H1 (cell line): ENCODE results near the gene LMX1B. TPM values are rescaled to one million over a fixed set of nuclear protein-coding genes. Genes with fewer than 3 reads are reported as not detected.

ENCODE experiments used
- CTCF ChIA-PET: fragments of 300-600 bp; sonication (Branson Sonifier 250); formaldehyde crosslinking; loops from one replicate; lab custom pipeline; 2021; ENCODE audit not compliant: partially characterized antibody; lab: Charles Lee
- POLR2A ChIA-PET: fragments of 300-600 bp; sonication (Branson Sonifier 250); formaldehyde crosslinking; loops from one replicate; lab custom pipeline; 2021; ENCODE audit warnings: inconsistent platforms; ENCODE audit not compliant: partially characterized antibody; lab: Charles Lee
- DNase-seq, 2 experiments: peaks; one replicate each; pipeline versions ENCODE4 v3.0.0 to v3.0.0-alpha.2; 2010 to 2022; ENCODE audit warnings: low spot score in 2 of 2, low read depth in 1 of 2, mixed read lengths in 1 of 2
- FAIRE-seq: peaks from 2 replicates; lab custom pipeline; 2011; peaks lifted over from hg19 to GRCh38; lab: Jason Lieb, UNC
- H2AFZ ChIP-seq: 2 replicates; pipeline ENCODE4 v1.8.1; 2012; ENCODE audit warnings: low read length, inconsistent platforms
- H2AK5ac ChIP-seq: 2 replicates; pipeline ENCODE4 v1.6.1; 2013; ENCODE audit warnings: low read depth, low read length
- H2BK120ac ChIP-seq: replicated peaks from 2 replicates; pipeline ENCODE3; 2013; ENCODE audit warnings: low read depth, low read length, inconsistent platforms
- H2BK12ac ChIP-seq: 2 replicates; pipeline ENCODE4 v1.6.1; 2013; ENCODE audit warnings: low read depth, low read length
- H2BK15ac ChIP-seq: 2 replicates; pipeline ENCODE4 v1.6.1; 2013; ENCODE audit warnings: low read length
- H2BK20ac ChIP-seq: 2 replicates; pipeline ENCODE4 v1.6.1; 2013; ENCODE audit warnings: low read length
- H2BK5ac ChIP-seq: 2 replicates; pipeline ENCODE4 v1.6.1; 2013; ENCODE audit warnings: low read depth, low read length
- H3K14ac ChIP-seq: 2 replicates; pipeline ENCODE4 v1.6.1; 2013; ENCODE audit warnings: inconsistent platforms; ENCODE audit not compliant: insufficient read length
- H3K18ac ChIP-seq: 2 replicates; pipeline ENCODE4 v1.6.1; 2013; ENCODE audit warnings: low read length; ENCODE audit errors: extremely low read depth
- H3K23ac ChIP-seq: 2 replicates; pipeline ENCODE4 v1.6.1; 2013; ENCODE audit warnings: inconsistent platforms; ENCODE audit not compliant: insufficient read length
- H3K23me2 ChIP-seq: 2 replicates; pipeline ENCODE4 v1.6.1; 2013; ENCODE audit warnings: low read depth, low read length
- H3K27ac ChIP-seq: 2 replicates; pipeline ENCODE4 v1.6.1; 2011; ENCODE audit warnings: low read depth, low read length, inconsistent platforms
- H3K27me3 ChIP-seq, 4 experiments: replicated peaks in 1 of 4; 1 replicate in 1 of 4; 2 replicates in 3 of 4; pipeline versions ENCODE4 v1.6.1 to v1.8.1; 2011 to 2013; ENCODE audit warnings: low read length in 3 of 4, mild to moderate bottlenecking in 3 of 4, inconsistent platforms in 2 of 4, mixed read lengths in 2 of 4, moderate library complexity in 1 of 4; ENCODE audit not compliant: control insufficient read depth in 3 of 4, insufficient read depth in 3 of 4; ENCODE audit errors: extremely low read depth in 1 of 4
- H3K36me3 ChIP-seq, 4 experiments: 2 replicates each; pipeline versions ENCODE4 v1.6.1 to v1.8.1; 2011 to 2013; ENCODE audit warnings: mild to moderate bottlenecking in 4 of 4, low read length in 3 of 4, moderate library complexity in 2 of 4, control low read depth in 1 of 4, inconsistent platforms in 1 of 4; ENCODE audit not compliant: insufficient read depth in 4 of 4, control insufficient read depth in 2 of 4
- H3K4ac ChIP-seq: replicated peaks from 2 replicates; pipeline ENCODE3; 2013; ENCODE audit warnings: low read length, low read depth, mixed read lengths, inconsistent platforms; ENCODE audit not compliant: insufficient read length
- H3K4me1 ChIP-seq, 4 experiments: replicated peaks in 1 of 4; 1 replicate in 1 of 4; 2 replicates in 3 of 4; pipeline versions ENCODE4 v1.6.1 to v1.8.1; 2011 to 2013; ENCODE audit warnings: low read length in 3 of 4, inconsistent platforms in 2 of 4, mixed read lengths in 1 of 4; ENCODE audit not compliant: insufficient read depth in 4 of 4, control insufficient read depth in 3 of 4
- H3K4me2 ChIP-seq, 2 experiments: 2 replicates each; pipeline versions ENCODE4 v1.6.1 to v1.8.1; 2011 to 2013; ENCODE audit warnings: low read depth in 2 of 2, low read length in 2 of 2, control low read depth in 1 of 2, inconsistent platforms in 1 of 2, mild to moderate bottlenecking in 1 of 2; ENCODE audit not compliant: insufficient read depth in 1 of 2
- H3K4me3 ChIP-seq, 4 experiments: fragments of 200-600, 300-600 bp in 1 of 4; sonication (generic), shearing (Covaris generic), sonication (Bioruptor Twin) in 1 of 4; 2 replicates each; pipeline versions ENCODE4 v1.5.1 to v1.8.1; 2011 to 2016; ENCODE audit warnings: low read length in 4 of 4, low read depth in 3 of 4, control low read depth in 2 of 4, inconsistent platforms in 2 of 4, mild to moderate bottlenecking in 2 of 4, mixed read lengths in 1 of 4, moderate library complexity in 1 of 4; ENCODE audit not compliant: insufficient read depth in 2 of 4; ENCODE audit errors: extremely low read depth in 1 of 4
- H3K56ac ChIP-seq: replicated peaks from 2 replicates; pipeline ENCODE3; 2013; ENCODE audit warnings: low read depth, mild to moderate bottlenecking, mixed read lengths, low read length, inconsistent platforms; ENCODE audit not compliant: insufficient read length
- H3K79me1 ChIP-seq: 2 replicates; pipeline ENCODE4 v1.6.1; 2013; ENCODE audit warnings: low read depth, low read length, control low read depth
- H3K79me2 ChIP-seq, 2 experiments: 2 replicates each; pipeline versions ENCODE4 v1.6.1 to v1.8.1; 2012 to 2013; ENCODE audit warnings: low read length in 2 of 2, mild to moderate bottlenecking in 2 of 2, inconsistent platforms in 1 of 2; ENCODE audit not compliant: insufficient read depth in 2 of 2, control insufficient read depth in 1 of 2
- H3K9ac ChIP-seq, 4 experiments: replicated peaks in 1 of 4; 1 replicate in 1 of 4; 2 replicates in 3 of 4; pipeline versions ENCODE4 v1.6.1 to v1.8.1; 2011 to 2013; ENCODE audit warnings: low read depth in 3 of 4, low read length in 3 of 4, control low read depth in 2 of 4, mild to moderate bottlenecking in 2 of 4, moderate library complexity in 2 of 4, inconsistent platforms in 1 of 4; ENCODE audit errors: extremely low read depth in 1 of 4
- H3K9me3 ChIP-seq, 2 experiments: 2 replicates each; pipeline versions ENCODE4 v1.6.1 to v1.8.1; 2012 to 2013; ENCODE audit warnings: mild to moderate bottlenecking in 2 of 2, moderate library complexity in 2 of 2, control low read depth in 1 of 2, inconsistent platforms in 1 of 2, low read depth in 1 of 2, low read length in 1 of 2, mixed read lengths in 1 of 2; ENCODE audit not compliant: insufficient read depth in 2 of 2
- H4K20me1 ChIP-seq, 2 experiments: replicated peaks in 1 of 2; 2 replicates each; pipeline versions ENCODE3 to v1.8.1; 2011 to 2013; ENCODE audit warnings: inconsistent platforms in 2 of 2, low read length in 2 of 2, mild to moderate bottlenecking in 1 of 2; ENCODE audit not compliant: insufficient read depth in 2 of 2, control insufficient read depth in 1 of 2
- H4K5ac ChIP-seq: 2 replicates; pipeline ENCODE4 v1.6.1; 2013; ENCODE audit warnings: low read length, low read depth, mixed read lengths, inconsistent platforms; ENCODE audit not compliant: insufficient read length
- H4K8ac ChIP-seq: 2 replicates; pipeline ENCODE4 v1.8.0; 2013; ENCODE audit warnings: mild to moderate bottlenecking, moderate library complexity, low read length, inconsistent platforms; ENCODE audit not compliant: insufficient read depth; ENCODE audit errors: extremely low read depth
- H4K91ac ChIP-seq: replicated peaks from 2 replicates; pipeline ENCODE3; 2013; ENCODE audit warnings: low read length, mixed read lengths, inconsistent platforms; ENCODE audit not compliant: insufficient read length
- JUN ChIP-seq: IDR thresholded peaks from 2 replicates; pipeline ENCODE4 v1.6.1; 2011; ENCODE audit warnings: low read depth, mild to moderate bottlenecking, improper control_type of control experiment, low read length
- KDM4A ChIP-seq: IDR thresholded peaks from one replicate; pipeline ENCODE4 v1.7.1; 2012; ENCODE audit warnings: low read depth, mild to moderate bottlenecking, moderate library complexity, low read length, inconsistent platforms; ENCODE audit not compliant: severe bottlenecking
- RNF2 ChIP-seq: fragments of 200-900, 300-1000 bp; sonication (generic); IDR thresholded peaks from 2 replicates; pipeline ENCODE4 v1.7.1; 2016; ENCODE audit warnings: borderline replicate concordance, low read depth, mild to moderate bottlenecking, antibody characterized with exemption, low read length; ENCODE audit not compliant: poor library complexity, severe bottlenecking; ENCODE audit errors: missing control alignments
- SAP30 ChIP-seq: fragments of 300-600 bp; sonication (generic); IDR thresholded peaks from 2 replicates; pipeline ENCODE4 v1.7.1; 2012; ENCODE audit warnings: low read length, moderate library complexity, mild to moderate bottlenecking, inconsistent platforms; ENCODE audit not compliant: insufficient read depth, insufficient replicate concordance
- SIN3A ChIP-seq, 2 experiments: IDR thresholded peaks in 1 of 2; conservative IDR thresholded peaks in 1 of 2; 2 replicates each; pipeline ENCODE4 v1.6.1; 2011 to 2012; ENCODE audit warnings: low read length in 2 of 2, improper control_type of control experiment in 1 of 2, low read depth in 1 of 2, mild to moderate bottlenecking in 1 of 2
- SUZ12 ChIP-seq: fragments of 200-600 bp; sonication (generic); IDR thresholded peaks from 2 replicates; pipeline ENCODE4 v1.6.1; 2012; ENCODE audit warnings: mild to moderate bottlenecking, inconsistent platforms, low read length, moderate library complexity, mixed read lengths
- TBP ChIP-seq: IDR thresholded peaks from 2 replicates; pipeline ENCODE4 v1.6.1; 2011; ENCODE audit warnings: low read depth, low read length, improper control_type of control experiment
- WGBS, 2 experiments: shearing (Covaris generic) in 1 of 2; methylation state at CpG; one replicate each; pipeline versions ENCODE4 v1.1.6 to v1.1.7; 2013 to 2015; ENCODE audit warnings: low lambda C conversion rate in 2 of 2, mixed read lengths in 2 of 2, inconsistent platforms in 1 of 2, low coverage in 1 of 2, missing lambda C conversion rate in 1 of 2; ENCODE audit not compliant: insufficient replicate concordance in 2 of 2, insufficient coverage in 1 of 2, insufficient read length in 1 of 2; ENCODE audit errors: extremely low coverage in 1 of 2, missing lambda C conversion rate in 1 of 2; 5-methylcytosine and 5-hydroxymethylcytosine counted together
- polyA plus RNA-seq, 7 experiments: library from polyadenylated mRNA; depleted of rRNA in 3 of 7; stranded (reverse) in 5 of 7; unstranded in 2 of 7; fragments of >200 nt in 5 of 7; fragments of 200-250 nt in 2 of 7; gene quantifications; 1 replicate in 5 of 7; 2 replicates in 1 of 7; 4 replicates in 1 of 7; pipeline versions ENCODE4 v1.2.1 to v1.2.3, GENCODE V29; 2011 to 2013; ENCODE audit warnings: missing spikeins in 2 of 7, mixed read lengths in 2 of 7
- total RNA-seq: library from RNA; stranded (reverse); fragmentation: NEBNext Ultra II Directional; extraction: Animal tissue kit (Norgen Biotek cat#: 25700); gene quantifications from 2 replicates; pipeline ENCODE4 v1.2.1, GENCODE V29; 2021

The LMX1B gene
- total and polyA plus RNA-seq, 2 of the 8 experiments (the other 6 are each of a cell fraction or from before 2014, with no cell fraction given): 0.09 to 0.37 TPM

DNA sequence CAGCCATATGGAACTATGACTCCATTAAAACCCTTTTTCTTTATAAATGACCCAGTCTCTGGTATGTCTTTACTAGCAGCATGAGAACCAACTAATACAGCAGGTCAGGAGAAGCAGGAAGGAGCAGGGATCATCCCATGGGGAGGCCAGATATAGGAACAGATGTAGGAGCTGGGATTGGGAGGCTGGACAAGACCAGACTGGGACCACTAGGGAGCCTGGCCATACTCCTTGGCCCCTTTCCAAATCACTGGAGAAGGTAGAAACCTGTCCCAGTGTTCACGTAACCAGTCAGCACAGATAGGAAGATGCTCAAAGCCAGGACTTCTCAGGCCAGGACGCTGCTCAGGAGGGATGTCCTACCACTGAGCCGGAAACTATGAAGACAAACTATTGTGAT lies 95.5 kb downstream of the LMX1B start:
- no peak for DNase-seq
- H3K4me3 ChIP-seq: no peak overlapping the region
- H2BK15ac ChIP-seq: no peak overlapping the region
- no peak overlapping the region for H2BK120ac ChIP-seq
- H3K4ac ChIP-seq: no peak overlapping the region
- H2AK5ac ChIP-seq: no peak overlapping the region
- no peak overlapping the region for H4K8ac ChIP-seq
- H4K5ac ChIP-seq: no peak overlapping the region
- H3K79me2 ChIP-seq: no peaks in the 10 kb centered on the region
- peaks cover 0 to 7% (median 5%) of the 10 kb centered on the region in 4 experiments; a peak in 4 of 7 replicates for H3K4me1 ChIP-seq
- H4K20me1 ChIP-seq: no peaks in the 10 kb centered on the region
- no peak overlapping the region for H3K4me2 ChIP-seq
- H3K79me1 ChIP-seq: no peaks in the 10 kb centered on the region
- H3K14ac ChIP-seq: no peak overlapping the region
- no peak for FAIRE-seq
- H3K9ac ChIP-seq: no peak overlapping the region
- no peak overlapping the region for H2BK5ac ChIP-seq
- WGBS, 2 experiments: 100% methylated on average over 3 of the region's 3 CpGs; no CpG with 5 or more reads in 1 of the 2 experiments
- TF ChIP-seq RNF2: no peak
- no peak for TF ChIP-seq TBP
- no peak for TF ChIP-seq SUZ12
- TF ChIP-seq JUN: no peak
- no peak for TF ChIP-seq SIN3A (conservative IDR thresholded peaks at IDR 0.05 in 1 of 2, IDR thresholded peaks at IDR 0.05 in 1 of 2; ENCODE audit: low read depth in 1 of 2, low read length in 2 of 2)
- TF ChIP-seq KDM4A: no peak
- TF ChIP-seq SAP30: no peak
- H2BK12ac ChIP-seq: no peak overlapping the region
- peaks cover 4 to 22% (median 18%) of the 10 kb centered on the region in 4 experiments for H3K27me3 ChIP-seq
- H3K36me3 ChIP-seq: no peaks in the 10 kb centered on the region
- no peaks in the 10 kb centered on the region for H3K23me2 ChIP-seq
- ChIA-PET POLR2A (no interaction called here), CTCF (interaction anchor here (0.8 to 11.7 kb wide), 5 partner anchors 10 to 70 kb away, joined by 3 to 415 read pairs (median 8); no protein-coding TSS in a partner anchor)
- H3K23ac ChIP-seq: no peak overlapping the region
- H3K9me3 ChIP-seq: no peaks in the 10 kb centered on the region
- no peak overlapping the region for H3K18ac ChIP-seq
- H2AFZ ChIP-seq: no peak overlapping the region
- H3K27ac ChIP-seq: no peak overlapping the region
- H2BK20ac ChIP-seq: no peak overlapping the region
- no peak overlapping the region for H4K91ac ChIP-seq
- H3K56ac ChIP-seq: no peak overlapping the region
